HCT116 (cell line): Measurements from ENCODE around the gene PCK2. TPM values are rescaled to one million over a fixed set of nuclear protein-coding genes. Genes with fewer than 3 reads are reported as not detected.

Source experiments
- ATAC-seq: fragments of 200-7000 bp; cut with Tn5 transposase; 2 replicates; pipeline ENCODE4 v1.9.1; 2020; ENCODE audit warnings: mild to moderate bottlenecking, moderate library complexity
- BruUV-seq: library from RNA; stranded (reverse); fragments of 400-500 nt; replicated peaks from 2 replicates; lab custom pipeline; 2021; lab: Mats Ljungman, UMichigan
- CTCF ChIA-PET: fragments of 300-600 bp; sonication (Branson Sonifier 250); formaldehyde crosslinking; loops from one replicate; lab custom pipeline; 2021; ENCODE audit warnings: antibody characterized with exemption; lab: Charles Lee
- POLR2A ChIA-PET: fragments of 300-600, 350-600 bp; sonication (Branson Sonifier 250); formaldehyde crosslinking; loops from one replicate; lab custom pipeline; 2021; ENCODE audit warnings: antibody characterized with exemption; lab: Charles Lee
- RAD21 ChIA-PET, 2 experiments: fragments of 300-600 bp; sonication (Branson Sonifier 250); formaldehyde crosslinking; loops; one replicate each; lab custom pipeline; 2023; ENCODE audit warnings: low total read pairs in 2 of 2; ENCODE audit not compliant: uncharacterized antibody in 2 of 2, unreplicated experiment in 2 of 2, low non-redundant PET in 1 of 2; lab: Charles Lee
- DNase-seq: peaks from one replicate; pipeline ENCODE4 v3.0.0-alpha.2; 2010; ENCODE audit warnings: low read depth, low spot score
- H2AFZ ChIP-seq: fragments of 200-600 bp; shearing (Covaris generic), sonication (generic); 2 replicates; pipeline ENCODE4 v1.6.1; 2017; ENCODE audit warnings: low read depth, mixed run types, mixed read lengths, antibody characterized with exemption, low read length; ENCODE audit not compliant: poor library complexity, severe bottlenecking
- H3K27ac ChIP-seq: 2 replicates; pipeline ENCODE4 v1.5.1; 2012; ENCODE audit warnings: low read depth, low read length
- H3K27me3 ChIP-seq: fragments of 200-600 bp; sonication (generic); 2 replicates; pipeline ENCODE4 v1.6.1; 2016; ENCODE audit warnings: mixed run types, low read length, mixed read lengths; ENCODE audit not compliant: insufficient read depth
- H3K36me3 ChIP-seq, 2 experiments: fragments of 200-500 bp in 1 of 2; fragments of 200-600 bp in 1 of 2; sonication (Bioruptor generic) in 1 of 2; sonication (generic) in 1 of 2; 2 replicates each; pipeline versions ENCODE4 v1.5.1 to v1.6.1; 2014 to 2016; ENCODE audit warnings: low read length in 2 of 2, inconsistent platforms in 1 of 2, mixed read lengths in 1 of 2, mixed run types in 1 of 2; ENCODE audit not compliant: insufficient read depth in 2 of 2, control insufficient read depth in 1 of 2
- H3K4me1 ChIP-seq, 2 experiments: fragments of 200-600 bp in 1 of 2; sonication (generic) in 1 of 2; 2 replicates each; pipeline versions ENCODE4 v1.5.1 to v1.6.1; 2012 to 2017; ENCODE audit warnings: low read length in 2 of 2, inconsistent platforms in 1 of 2, mild to moderate bottlenecking in 1 of 2, mixed read lengths in 1 of 2, mixed run types in 1 of 2, moderate library complexity in 1 of 2; ENCODE audit not compliant: insufficient read depth in 2 of 2, control insufficient read depth in 1 of 2
- H3K4me2 ChIP-seq: fragments of 200-600 bp; sonication (generic); 2 replicates; pipeline ENCODE4 v1.6.1; 2017; ENCODE audit warnings: mixed run types, low read length, mixed read lengths
- H3K4me3 ChIP-seq, 2 experiments: fragments of 200-600 bp in 1 of 2; sonication (generic) in 1 of 2; replicated peaks in 1 of 2; 2 replicates each; pipeline ENCODE4 v1.5.1; 2011 to 2016; ENCODE audit warnings: low read length in 2 of 2, control low read depth in 1 of 2, low read depth in 1 of 2, mild to moderate bottlenecking in 1 of 2, mixed read lengths in 1 of 2, mixed run types in 1 of 2
- H3K79me2 ChIP-seq: fragments of 200-600 bp; sonication (generic); 2 replicates; pipeline ENCODE4 v1.6.1; 2017; ENCODE audit warnings: mild to moderate bottlenecking, mixed run types, low read length, moderate library complexity, mixed read lengths; ENCODE audit not compliant: insufficient read depth
- H3K9ac ChIP-seq: fragments of 200-600 bp; sonication (generic); 2 replicates; pipeline ENCODE4 v1.6.1; 2016; ENCODE audit warnings: low read length, mixed read lengths
- H3K9me2 ChIP-seq: fragments of 200-600 bp; sonication (generic), shearing (Covaris generic); 2 replicates; pipeline ENCODE4 v1.6.1; 2017; ENCODE audit warnings: mixed run types, mild to moderate bottlenecking, moderate library complexity; ENCODE audit not compliant: insufficient read depth
- H3K9me3 ChIP-seq, 2 experiments: fragments of 200-500 bp in 1 of 2; fragments of 200-600 bp in 1 of 2; sonication (Bioruptor generic) in 1 of 2; sonication (generic) in 1 of 2; 2 replicates each; pipeline ENCODE4 v1.6.1; 2014 to 2017; ENCODE audit warnings: low read length in 2 of 2, mixed read lengths in 2 of 2, inconsistent platforms in 1 of 2, low read depth in 1 of 2, mild to moderate bottlenecking in 1 of 2, mixed run types in 1 of 2, moderate library complexity in 1 of 2; ENCODE audit not compliant: control insufficient read depth in 1 of 2, insufficient read depth in 1 of 2
- H4K20me1 ChIP-seq: fragments of 200-600 bp; sonication (generic), shearing (Covaris generic); 2 replicates; pipeline ENCODE4 v1.6.1; 2017; ENCODE audit warnings: mixed run types, mild to moderate bottlenecking, moderate library complexity; ENCODE audit not compliant: insufficient read depth
- ATF3 ChIP-seq: IDR thresholded peaks from 2 replicates; pipeline ENCODE4 v1.6.1; 2012
- CBX3 ChIP-seq: IDR thresholded peaks from 2 replicates; pipeline ENCODE4 v1.6.1; 2012; ENCODE audit warnings: low read depth
- EGR1 ChIP-seq: IDR thresholded peaks from 2 replicates; pipeline ENCODE4 v1.6.1; 2012; ENCODE audit warnings: low read depth
- FOSL1 ChIP-seq: IDR thresholded peaks from 2 replicates; pipeline ENCODE4 v1.6.1; 2012; ENCODE audit warnings: low read depth
- JUND ChIP-seq: IDR thresholded peaks from 2 replicates; pipeline ENCODE4 v1.6.1; 2012
- POLR2AphosphoS5 ChIP-seq: IDR thresholded peaks from 2 replicates; pipeline ENCODE4 v1.6.1; 2011; ENCODE audit warnings: mild to moderate bottlenecking, low read depth, low read length, moderate library complexity
- RAD21 ChIP-seq: IDR thresholded peaks from 2 replicates; pipeline ENCODE4 v1.6.1; 2012; ENCODE audit warnings: low read depth, mild to moderate bottlenecking
- SIN3A ChIP-seq: IDR thresholded peaks from 2 replicates; pipeline ENCODE4 v1.6.1; 2012; ENCODE audit warnings: low read depth
- SRF ChIP-seq: IDR thresholded peaks from 2 replicates; pipeline ENCODE4 v1.6.1; 2012; ENCODE audit warnings: low read depth
- ZFX ChIP-seq: fragments of 450-650 bp; IDR thresholded peaks from 2 replicates; pipeline ENCODE4 v1.6.1; 2017
- ZNF274 ChIP-seq: fragments of 200-500 bp; sonication (Bioruptor generic); IDR thresholded peaks from 2 replicates; pipeline ENCODE4 v1.6.1; 2014; ENCODE audit warnings: mild to moderate bottlenecking, low read depth, low read length, inconsistent platforms
- intact Hi-C: fragments of 100-400 bp; cut with micrococcal nuclease; formaldehyde crosslinking; loops from 2 replicates; pipeline ENCODE4 v1.10.0; 2022
- total RNA-seq: library from RNA; stranded (reverse); gene quantifications from one replicate; pipeline ENCODE4 v1.2.1, GENCODE V29; 2021; ENCODE audit not compliant: unreplicated experiment

The PCK2 gene
- total RNA-seq, 1 experiment from 2014 or later, result 94.1 TPM

GRCh38 chr14:24071144-24071697 is 22.9 kb upstream of the PCK2 start, which contains the start of gene CPNE6:
TSS of gene CPNE6 (plus strand) at chr14:24071562. CDS start at chr14:24072937, 1,375 bp downstream.
- no TSS peak for BruUV-seq
- POLR2A ChIA-PET, result no interaction called here
- CTCF ChIA-PET, result interaction anchor here (1.1 kb wide), 1 partner anchor 13 kb away, joined by 3 read pairs; no protein-coding TSS in a partner anchor

GRCh38 chr14:24071836-24072430 is 22.2 kb upstream of the PCK2 start:
- Histone ChIP-seq H3K9me3 (no peaks in the 10 kb centered on the region), H3K4me3 (no peak overlapping the region), H3K4me2 (no peak overlapping the region), H3K9ac (no peak overlapping the region), H2AFZ (no peak overlapping the region), H3K9me2 (no peaks in the 10 kb centered on the region), H3K4me1 (peaks cover 0 to 2% of the 10 kb centered on the region in 2 experiments; a peak in 1 of 4 replicates), H3K27ac (no peak overlapping the region), H3K27me3 (peaks cover 7% of the 10 kb centered on the region; the same call in 1 of the 2 replicates), H4K20me1 (no peaks in the 10 kb centered on the region), H3K79me2 (no peaks in the 10 kb centered on the region), H3K36me3 (no peaks in the 10 kb centered on the region)
- TF ChIP-seq SIN3A, result no peak
- TF ChIP-seq JUND, result no peak
- no peak for TF ChIP-seq RAD21
- TF ChIP-seq EGR1, result no peak
- TF ChIP-seq POLR2AphosphoS5, result no peak
- TF ChIP-seq ZFX, result no peak
- no peak for TF ChIP-seq FOSL1
- TF ChIP-seq CBX3, result no peak
- TF ChIP-seq SRF, result no peak
- no peak for TF ChIP-seq ZNF274
- TF ChIP-seq ATF3, result no peak
- ChIA-PET POLR2A (no interaction called here), CTCF (interaction anchor here (1.1 kb wide), 1 partner anchor 13 kb away, joined by 3 read pairs; no protein-coding TSS in a partner anchor), RAD21 (no interaction called here)
- ATAC-seq (no peak), DNase-seq (no peak)
- no TSS peak for BruUV-seq
- intact Hi-C loops, result no loop called here

More at GRCh38 chr14:24071144-24071697, 22.9 kb upstream of the PCK2 start, which contains the start of gene CPNE6:
- peaks cover 0 to 2% of the 10 kb centered on the region in 2 experiments; a peak in 1 of 4 replicates for H3K4me1 ChIP-seq
- intact Hi-C loops, result no loop called here
- ATAC-seq, result no peak
- RAD21 ChIA-PET, result no interaction called here
- H3K79me2 ChIP-seq, result no peaks in the 10 kb centered on the region
- DNase-seq, result no peak
- H3K9me2 ChIP-seq, result no peaks in the 10 kb centered on the region
- H2AFZ ChIP-seq, result no peak within 1 kb of the TSS
- H3K4me2 ChIP-seq, result no peak within 1 kb of the TSS
- no peak for TF ChIP-seq CBX3
- peaks cover 7% of the 10 kb centered on the region; the same call in 1 of the 2 replicates for H3K27me3 ChIP-seq
- no peaks in the 10 kb centered on the region for H3K9me3 ChIP-seq
- no peaks in the 10 kb centered on the region for H3K36me3 ChIP-seq
- H4K20me1 ChIP-seq, result no peaks in the 10 kb centered on the region
- H3K4me3 ChIP-seq, result no peak within 1 kb of the TSS
- no peak within 1 kb of the TSS for H3K27ac ChIP-seq
- H3K9ac ChIP-seq, result no peak within 1 kb of the TSS
